ENCODE data around the gene PDE9A.

Gene PDE9A

GRCh38 chr21:42770717-42771502, 117.5 kb downstream of the PDE9A start:
- no peak for DNase-seq (ENCODE audit: low read depth in 2 of 2)

DNA sequence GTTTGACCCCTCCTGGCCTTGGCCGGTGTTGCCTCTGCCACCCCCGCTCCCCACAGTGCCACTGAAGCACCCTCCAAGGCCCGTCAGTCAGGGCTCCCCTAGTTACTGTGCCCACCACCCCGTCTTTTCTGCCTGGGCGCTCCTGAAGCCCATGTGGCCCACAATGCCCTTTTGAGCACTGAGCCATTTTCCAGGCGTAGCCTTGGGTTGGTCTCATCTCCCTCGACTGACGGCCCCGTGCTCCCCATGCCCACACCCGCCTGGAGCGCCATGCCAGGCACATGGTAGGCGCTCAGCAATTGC, 118.0 kb downstream of the PDE9A start:
- DNase-seq (ENCODE audit: low read depth in 2 of 2), result no peak

GRCh38 chr21:42775123-42775522, 121.7 kb downstream of the PDE9A start:
- DNase-seq (ENCODE audit: low read depth in 2 of 2), result no peak

- DNase-seq (ENCODE audit: low read depth in 2 of 2), result no peak
Observed at GRCh38 chr21:42775891-42776290, 122.5 kb downstream of the PDE9A start.

- no peak for DNase-seq (ENCODE audit: low read depth in 2 of 2)
Observed at GRCh38 chr21:42777064-42777756, 123.8 kb downstream of the PDE9A start.

GRCh38 chr21:42777757-42778344, 124.4 kb downstream of the PDE9A start:
- no peak for DNase-seq (ENCODE audit: low read depth in 2 of 2)

DNA sequence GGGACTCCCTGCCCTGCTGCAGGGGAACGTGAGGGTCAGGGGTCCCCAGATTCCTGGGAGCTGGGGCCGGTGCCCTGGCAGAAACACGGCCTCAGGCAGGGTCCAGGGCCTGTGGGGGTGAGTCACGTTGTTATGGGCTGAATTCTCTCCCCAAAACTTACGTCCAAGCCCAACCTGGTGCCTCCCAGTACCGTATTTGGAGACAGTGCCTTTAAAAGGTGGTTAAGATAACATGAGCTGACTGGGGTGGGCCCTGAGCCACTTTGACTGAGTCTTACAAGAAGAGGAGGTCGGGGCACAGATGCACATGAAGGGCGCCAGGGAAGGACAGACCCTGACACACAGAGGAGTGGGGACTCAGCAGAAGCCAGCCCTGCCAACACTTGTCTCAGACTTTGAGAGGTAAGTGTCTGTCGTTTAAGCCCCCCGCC, 126.0 kb downstream of the PDE9A start:
- DNase-seq (ENCODE audit: low read depth in 2 of 2), result no peak

DNA sequence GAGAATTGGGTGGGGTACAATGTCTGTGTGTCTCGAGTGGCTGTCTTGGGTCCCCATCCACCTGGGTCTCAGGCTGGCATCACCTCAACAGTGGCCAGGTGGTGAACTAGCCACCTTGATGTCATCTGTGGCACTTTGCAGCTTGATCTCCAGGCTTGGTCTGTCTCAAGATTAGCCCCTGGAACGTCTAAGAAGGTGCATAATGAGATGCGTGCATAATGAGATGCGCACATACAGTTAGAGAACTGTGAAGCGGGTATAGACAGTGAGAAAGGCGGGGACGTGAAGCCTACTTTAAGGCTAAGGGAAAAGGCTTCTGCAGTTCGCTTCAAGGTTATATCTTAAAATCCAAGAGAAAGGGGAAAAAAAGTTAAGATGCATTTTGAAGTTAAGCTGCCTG, 127.2 kb downstream of the PDE9A start:
- DNase-seq (ENCODE audit: low read depth in 2 of 2), result no peak

DNA sequence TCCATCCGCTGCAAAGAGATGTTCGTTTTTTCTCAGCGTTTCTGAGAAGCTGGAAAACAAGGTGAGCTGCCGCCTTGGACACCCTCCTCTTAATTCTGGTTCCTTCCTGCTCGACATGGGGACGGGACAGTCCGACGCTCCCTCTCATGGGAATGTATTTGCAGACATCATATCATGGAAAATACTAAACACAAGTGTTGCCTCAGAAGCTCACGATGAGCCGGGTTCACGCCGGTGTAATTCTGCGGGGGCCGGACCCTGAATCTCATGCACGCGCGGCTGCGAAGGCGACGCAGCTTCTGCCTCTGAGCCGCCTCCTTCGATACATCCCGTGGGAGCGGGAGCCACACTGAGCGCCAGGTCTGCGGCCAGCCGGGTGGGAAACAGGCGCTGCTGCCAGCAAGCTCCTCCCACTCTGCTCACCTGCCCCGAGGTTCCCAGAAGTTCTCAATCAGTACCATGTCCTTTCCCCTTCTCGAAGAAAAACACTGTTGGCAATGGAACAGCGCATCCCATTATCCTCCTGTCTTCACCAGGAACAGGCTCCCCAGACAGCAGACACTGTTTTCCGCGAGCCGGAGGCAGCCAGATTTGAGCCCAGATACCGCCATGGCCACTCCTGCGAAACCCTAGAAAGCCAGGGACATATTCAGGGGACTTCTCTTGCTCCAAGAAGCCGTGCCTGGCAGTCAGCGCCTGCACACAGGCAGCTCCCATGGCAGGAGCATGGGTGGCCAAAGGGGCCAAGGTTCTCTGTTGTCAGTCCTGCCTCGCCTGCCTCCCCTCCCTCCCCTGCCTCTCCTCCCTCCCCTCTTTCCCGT, 127.9 kb downstream of the PDE9A start:
- no peak for DNase-seq (ENCODE audit: low read depth in 2 of 2)

GRCh38 chr21:42781971-42782722, 128.7 kb downstream of the PDE9A start:
- DNase-seq (ENCODE audit: low read depth in 2 of 2), result no peak

GRCh38 chr21:42782723-42783242, 129.4 kb downstream of the PDE9A start:
- no peak for DNase-seq (ENCODE audit: low read depth in 2 of 2)

GRCh38 chr21:42784276-42784675, 130.9 kb downstream of the PDE9A start:
- DNase-seq (ENCODE audit: low read depth in 2 of 2), result no peak

GRCh38 chr21:42784896-42785451, 131.6 kb downstream of the PDE9A start:
- no peak for DNase-seq (ENCODE audit: low read depth in 2 of 2)

DNA sequence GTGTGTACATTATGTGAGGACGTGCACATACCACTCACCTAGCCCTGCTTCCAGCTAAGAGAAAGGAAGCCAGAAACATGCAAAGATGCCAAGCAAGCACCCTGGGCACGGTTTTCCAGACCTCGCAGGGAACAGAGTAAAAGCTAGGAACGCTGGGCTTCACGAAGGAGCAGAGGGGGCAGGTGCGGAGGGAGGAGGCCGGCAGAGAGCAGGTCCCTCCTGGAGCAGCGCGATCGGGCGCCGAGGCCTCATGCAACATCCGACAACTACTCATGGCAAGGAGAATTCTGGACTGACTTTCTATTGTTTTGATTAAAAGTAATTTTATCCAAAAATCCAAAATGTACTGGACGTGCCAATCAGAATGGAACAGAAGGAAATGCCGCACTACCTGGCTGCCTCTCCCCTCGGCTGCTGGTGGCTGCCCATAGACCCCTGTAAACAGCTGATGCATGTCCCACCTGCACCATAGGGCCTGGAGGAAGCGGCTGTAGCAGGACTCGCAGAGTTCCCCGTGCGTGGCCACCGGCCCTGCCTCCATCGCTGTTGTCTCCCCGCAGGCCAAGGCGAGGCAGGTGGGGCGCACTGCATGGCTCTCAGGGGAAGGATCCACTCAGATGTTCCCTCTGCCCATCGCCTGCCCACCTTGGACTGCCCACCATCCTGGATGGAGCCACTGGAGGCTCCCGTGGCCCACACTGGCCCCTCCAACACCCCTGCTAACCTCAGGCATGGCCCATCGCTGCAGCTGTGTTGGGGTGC, 132.4 kb downstream of the PDE9A start:
- no peak for DNase-seq (ENCODE audit: low read depth in 2 of 2)

DNA sequence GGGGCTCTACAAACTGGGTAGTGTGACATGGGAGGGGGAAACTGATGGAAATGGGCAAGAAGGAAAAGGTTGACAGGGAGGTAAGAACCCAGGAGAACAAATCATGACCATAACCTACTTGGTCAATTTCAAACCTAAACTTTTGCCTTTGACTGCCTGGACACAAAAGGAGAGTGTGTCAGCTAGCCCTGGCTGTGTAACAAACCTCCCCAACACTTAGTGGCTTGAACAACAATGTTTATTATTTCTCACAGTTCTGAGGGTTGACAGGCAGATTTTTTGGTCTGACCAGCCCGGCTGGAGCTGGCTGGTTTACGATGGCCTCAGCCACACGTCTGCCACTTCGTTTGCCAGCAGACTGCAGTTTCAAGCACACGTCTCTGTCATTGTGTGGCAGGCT, 133.5 kb downstream of the PDE9A start:
- no peak for DNase-seq (ENCODE audit: low read depth in 2 of 2)

GRCh38 chr21:42787613-42788012, 134.2 kb downstream of the PDE9A start:
- no peak for DNase-seq (ENCODE audit: low read depth in 2 of 2)

DNA sequence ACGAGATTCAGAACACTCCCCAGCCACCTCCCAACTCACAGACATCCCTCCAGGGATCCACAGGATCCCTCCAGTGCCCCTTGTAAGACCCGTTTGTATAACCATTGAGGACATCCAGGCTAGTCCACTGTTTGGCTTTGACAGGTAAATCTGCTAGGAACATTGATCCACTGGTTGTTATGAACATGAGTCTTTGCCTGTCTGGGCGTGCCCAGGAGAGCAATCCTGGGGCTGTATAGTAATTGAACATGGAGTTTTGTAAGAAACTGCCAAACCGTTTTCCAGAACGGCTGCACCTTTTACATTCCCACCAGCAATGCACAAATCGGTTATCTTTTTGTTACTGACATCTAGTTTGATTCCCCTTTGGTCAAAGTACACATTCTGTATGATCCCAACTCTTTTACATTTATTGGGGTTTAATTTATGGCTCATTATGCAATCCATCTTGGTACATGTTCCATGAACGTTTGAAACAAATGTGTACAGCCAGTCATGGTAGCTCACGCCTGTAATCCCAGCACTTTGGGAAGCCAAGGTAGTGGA, 137.2 kb downstream of the PDE9A start:
- no peak for DNase-seq (ENCODE audit: low read depth in 2 of 2)

DNA sequence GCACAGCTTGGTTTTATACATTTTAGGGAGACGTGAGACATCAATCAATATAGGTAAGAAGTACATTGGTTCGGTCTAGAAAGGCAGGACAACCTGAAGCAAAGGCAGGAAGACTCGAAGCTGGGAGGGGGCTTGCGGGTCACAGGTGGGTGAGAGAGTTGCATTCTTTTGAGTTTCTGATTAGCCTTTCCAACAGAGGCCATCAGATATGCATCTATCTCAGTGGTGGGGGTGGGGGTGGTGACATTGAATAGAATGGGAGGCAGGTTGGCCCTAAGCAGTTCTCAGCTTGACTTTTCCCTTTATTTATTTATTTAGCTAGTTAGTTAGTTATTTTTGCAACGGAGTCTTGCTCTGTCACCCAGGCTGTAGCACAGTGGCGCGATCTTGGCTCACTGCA, 140.4 kb downstream of the PDE9A start:
- no peak for DNase-seq (ENCODE audit: low read depth in 2 of 2)

GRCh38 chr21:42794551-42794950, 141.1 kb downstream of the PDE9A start:
- no peak for DNase-seq (ENCODE audit: low read depth in 2 of 2)

All from stimulated activated CD8-positive, alpha-beta memory T cell treated with anti-CD3 and anti-CD28 coated beads, Interleukin-15, amount 100 ng/mL, for 4 hours (primary cell).